OCI-LY7 (cell line): Measurements from ENCODE around the gene NFIA.

Experiments
- CTCF ChIP-seq: fragments of 200-600 bp; sonication (generic); conservative IDR thresholded peaks from 2 replicates; pipeline ENCODE4 v1.5.1; 2014; ENCODE audit warnings: mild to moderate bottlenecking, antibody characterized with exemption, low read length, moderate library complexity, mixed read lengths
- EZH2phosphoT487 ChIP-seq: fragments of 200-600 bp; sonication (generic); IDR thresholded peaks from 2 replicates; pipeline ENCODE4 v1.6.1; 2018; ENCODE audit warnings: low read depth, borderline replicate concordance, mild to moderate bottlenecking, mixed run types, antibody characterized with exemption, low read length, moderate library complexity, mixed read lengths

GRCh38 chr1:61157468-61157987 is 75.2 kb downstream of the NFIA start:
- TF ChIP-seq CTCF (no peak), EZH2phosphoT487 (no peak)
